ENCODE measurements around the gene NUP62.

NUP62 gene

GRCh38 chr19:49881672-49882394, 47.5 kb downstream of the NUP62 start:
- DNase-seq (ENCODE audit: low read depth, low spot score), result peak; percentile 62

GRCh38 chr19:49881186-49881585, 48.1 kb downstream of the NUP62 start:
- no peak for DNase-seq (ENCODE audit: low read depth, low spot score)

GRCh38 chr19:49880162-49880869, 49.0 kb downstream of the NUP62 start:
- no peak for DNase-seq (ENCODE audit: low read depth, low spot score)

- DNase-seq (ENCODE audit: low read depth, low spot score), result no peak
Measured at GRCh38 chr19:49879243-49879963, 49.9 kb downstream of the NUP62 start.

- DNase-seq (ENCODE audit: low read depth, low spot score), result no peak
Measured at GRCh38 chr19:49878744-49879070, 50.6 kb downstream of the NUP62 start.

GRCh38 chr19:49877879-49878743, 51.2 kb downstream of the NUP62 start:
- DNase-seq (ENCODE audit: low read depth, low spot score), result peak; percentile 97

GRCh38 chr19:49877020-49877878, 52.1 kb downstream of the NUP62 start, which contains the start of the genes AKT1S1 and TBC1D17:
Gene AKT1S1 (minus strand): TSS chr19:49877355. CDS start chr19:49873295, 4,060 bp downstream.
Gene TBC1D17 (plus strand): TSS chr19:49877702. CDS start chr19:49877724, 22 bp downstream.
- peak; percentile 100 for DNase-seq (ENCODE audit: low read depth, low spot score)

GRCh38 chr19:49876422-49877019, 52.8 kb downstream of the NUP62 start:
- DNase-seq (ENCODE audit: low read depth, low spot score), result peak; percentile 99

- peak; percentile 69 for DNase-seq (ENCODE audit: low read depth, low spot score)
Measured at GRCh38 chr19:49875857-49876421, 53.4 kb downstream of the NUP62 start.

GRCh38 chr19:49875177-49875576, 54.1 kb downstream of the NUP62 start:
- DNase-seq (ENCODE audit: low read depth, low spot score), result no peak

- DNase-seq (ENCODE audit: low read depth, low spot score), result no peak
Measured at GRCh38 chr19:49874503-49875157, 54.7 kb downstream of the NUP62 start.

- DNase-seq (ENCODE audit: low read depth, low spot score), result no peak
Measured at GRCh38 chr19:49873834-49874233, 55.5 kb downstream of the NUP62 start.

- no peak for DNase-seq (ENCODE audit: low read depth, low spot score)
Measured at GRCh38 chr19:49873129-49873521, 56.2 kb downstream of the NUP62 start.

GRCh38 chr19:49872245-49873128, 56.8 kb downstream of the NUP62 start:
- no peak for DNase-seq (ENCODE audit: low read depth, low spot score)

- no peak for DNase-seq (ENCODE audit: low read depth, low spot score)
Measured at GRCh38 chr19:49871349-49871985, 57.8 kb downstream of the NUP62 start.

- DNase-seq (ENCODE audit: low read depth, low spot score), result no peak
Measured at GRCh38 chr19:49870309-49870901, 58.9 kb downstream of the NUP62 start.
